22Rv1 (cell line): Measurements from ENCODE around the gene MRPL19.

Experiments used
- H3K27ac ChIP-seq: fragments of 450-650 bp; 2 replicates; pipeline ENCODE4 v1.5.1; 2017
- CTCF ChIP-seq: fragments of 450-650 bp; IDR thresholded peaks from 2 replicates; pipeline ENCODE4 v1.5.1; 2017; ENCODE audit warnings: mild to moderate bottlenecking
- ZFX ChIP-seq: fragments of 450-650 bp; IDR thresholded peaks from 2 replicates; pipeline ENCODE4 v1.6.1; 2017; ENCODE audit warnings: antibody characterized with exemption, borderline replicate concordance

The MRPL19 gene

GRCh38 chr2:75688196-75688595 is 41.6 kb downstream of the MRPL19 start:
- H3K27ac ChIP-seq: no peak overlapping the region
- TF ChIP-seq ZFX (no peak), CTCF (no peak)

- TF ChIP-seq ZFX (no peak), CTCF (no peak)
- no peak overlapping the region for H3K27ac ChIP-seq
Observed at GRCh38 chr2:75698918-75699317, 52.3 kb downstream of the MRPL19 start.

- H3K27ac ChIP-seq: no peak overlapping the region
Observed at GRCh38 chr2:75702593-75702992, 56.0 kb downstream of the MRPL19 start.

GRCh38 chr2:75703589-75704287 is 57.2 kb downstream of the MRPL19 start:
- TF ChIP-seq CTCF (no peak), ZFX (no peak)
- no peak overlapping the region for H3K27ac ChIP-seq

More at GRCh38 chr2:75702593-75702992, 56.0 kb downstream of the MRPL19 start:
- TF ChIP-seq ZFX (no peak), CTCF (no peak)

- TF ChIP-seq CTCF (no peak), ZFX (no peak)
- H3K27ac ChIP-seq: no peak overlapping the region
Observed at GRCh38 chr2:75705921-75706320, 59.3 kb downstream of the MRPL19 start.

GRCh38 chr2:75707901-75708300 is 61.3 kb downstream of the MRPL19 start:
- no peak for TF ChIP-seq ZFX
- no peak for TF ChIP-seq CTCF
- H3K27ac ChIP-seq: no peak overlapping the region

- no peak for TF ChIP-seq CTCF
- TF ChIP-seq ZFX: no peak
Observed at GRCh38 chr2:75709297-75709696, 62.7 kb downstream of the MRPL19 start.

More at GRCh38 chr2:75709297-75709696, 62.7 kb downstream of the MRPL19 start:
- H3K27ac ChIP-seq: no peak overlapping the region
